ENCODE measurements around the gene CBX4. TPM values are rescaled to one million over a fixed set of nuclear protein-coding genes. Genes with fewer than 3 reads are reported as not detected.

The CBX4 gene
- polyA plus RNA-seq, 1 donor (not counting 4 experiments of a cell fraction or from before 2014, with no cell fraction given), result 7.0 TPM

DNA sequence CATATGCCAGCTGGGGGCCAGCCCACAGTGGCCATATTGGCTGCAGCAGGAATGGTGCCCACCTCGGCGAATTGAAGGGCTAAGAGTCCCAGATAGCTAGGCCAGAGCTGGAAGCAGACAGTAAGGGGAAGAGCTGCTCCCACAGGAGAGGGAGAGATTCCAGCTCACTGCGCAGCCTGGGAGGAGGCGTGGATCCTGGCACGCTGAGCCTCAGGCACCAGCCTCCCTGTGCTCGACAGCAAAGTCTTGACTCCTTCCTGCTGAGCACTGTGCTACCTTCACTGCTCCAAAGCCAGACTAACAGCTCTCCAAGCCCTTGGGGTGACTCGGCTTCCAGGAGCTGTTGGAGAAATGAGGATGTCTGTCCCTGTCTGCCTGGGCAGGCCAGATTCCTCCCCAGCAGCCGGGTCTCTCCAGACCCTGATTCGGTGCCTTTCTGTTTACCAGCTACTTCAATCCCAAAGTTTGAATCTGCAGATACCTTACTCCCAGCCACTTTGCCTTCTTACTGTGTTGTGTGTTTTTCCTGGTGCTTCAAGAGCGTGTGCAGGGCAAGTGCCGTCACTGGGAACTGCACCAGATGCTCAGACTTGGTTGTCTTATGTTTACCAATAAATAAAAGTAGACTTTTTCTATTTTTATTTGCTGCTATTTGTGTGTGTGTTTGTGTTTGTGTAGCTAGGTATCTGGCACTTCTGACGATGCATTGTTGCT is 52.2 kb downstream of the CBX4 start:
- Histone ChIP-seq H3K79me2 (ENCODE audit: control insufficient read depth, insufficient read depth, low read length) (no peaks in the 10 kb centered on the region), H3K4me3 (ENCODE audit: control insufficient read depth in 2 of 3, extremely low read depth in 1 of 3, insufficient read depth in 2 of 3, low read depth in 1 of 3, low read length in 3 of 3) (no peak overlapping the region), H3K9ac (ENCODE audit: control insufficient read depth, extremely low read depth, insufficient read depth, low read length) (no peak overlapping the region), H3K27ac (ENCODE audit: control insufficient read depth, insufficient read depth, low read length) (no peak overlapping the region), H4K20me1 (ENCODE audit: control insufficient read depth, extremely low read depth, insufficient read depth, low read length) (no peaks in the 10 kb centered on the region), H3K4me1 (ENCODE audit: control insufficient read depth, extremely low read depth, insufficient read depth, low read length) (peaks cover 4% of the 10 kb centered on the region), H3K9me3 (ENCODE audit: control insufficient read depth, low read depth, low read length) (no peaks in the 10 kb centered on the region), H3K4me2 (ENCODE audit: control insufficient read depth, extremely low read depth, insufficient read depth, low read depth, low read length) (no peak overlapping the region), H2AFZ (ENCODE audit: control insufficient read depth, low read length) (no peak overlapping the region), H3K27me3 (ENCODE audit: control insufficient read depth, extremely low read depth, insufficient read depth, low read length) (peaks cover 47% of the 10 kb centered on the region), H3K9me1 (ENCODE audit: control insufficient read depth, extremely low read depth, insufficient read depth, low read length) (no peaks in the 10 kb centered on the region), H3K36me3 (ENCODE audit: control insufficient read depth in 2 of 2, extremely low read depth in 1 of 2, insufficient read depth in 2 of 2, low read length in 2 of 2) (no peaks in the 10 kb centered on the region)
- dilution Hi-C loops (cut with MboI; ENCODE audit: extremely low pct_ligation_motif_present, low sequenced_read_pairs), result no loop called here
- TF ChIP-seq EZH2 (IDR thresholded peaks at IDR 0.05; ENCODE audit: low read length), result no peak
- TF ChIP-seq, protein P1, sequence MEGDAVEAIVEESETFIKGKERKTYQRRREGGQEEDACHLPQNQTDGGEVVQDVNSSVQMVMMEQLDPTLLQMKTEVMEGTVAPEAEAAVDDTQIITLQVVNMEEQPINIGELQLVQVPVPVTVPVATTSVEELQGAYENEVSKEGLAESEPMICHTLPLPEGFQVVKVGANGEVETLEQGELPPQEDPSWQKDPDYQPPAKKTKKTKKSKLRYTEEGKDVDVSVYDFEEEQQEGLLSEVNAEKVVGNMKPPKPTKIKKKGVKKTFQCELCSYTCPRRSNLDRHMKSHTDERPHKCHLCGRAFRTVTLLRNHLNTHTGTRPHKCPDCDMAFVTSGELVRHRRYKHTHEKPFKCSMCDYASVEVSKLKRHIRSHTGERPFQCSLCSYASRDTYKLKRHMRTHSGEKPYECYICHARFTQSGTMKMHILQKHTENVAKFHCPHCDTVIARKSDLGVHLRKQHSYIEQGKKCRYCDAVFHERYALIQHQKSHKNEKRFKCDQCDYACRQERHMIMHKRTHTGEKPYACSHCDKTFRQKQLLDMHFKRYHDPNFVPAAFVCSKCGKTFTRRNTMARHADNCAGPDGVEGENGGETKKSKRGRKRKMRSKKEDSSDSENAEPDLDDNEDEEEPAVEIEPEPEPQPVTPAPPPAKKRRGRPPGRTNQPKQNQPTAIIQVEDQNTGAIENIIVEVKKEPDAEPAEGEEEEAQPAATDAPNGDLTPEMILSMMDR (optimal IDR thresholded peaks at IDR 0.05 in 1 of 3, IDR thresholded peaks at IDR 0.05 in 1 of 3, conservative IDR thresholded peaks at IDR 0.05 in 1 of 3; ENCODE audit: extremely low read depth in 1 of 3, insufficient read depth in 2 of 3, low read length in 3 of 3), result no peak
- no peak for FAIRE-seq
- DNase-seq (ENCODE audit: low read depth, low spot score), result no peak

DNA sequence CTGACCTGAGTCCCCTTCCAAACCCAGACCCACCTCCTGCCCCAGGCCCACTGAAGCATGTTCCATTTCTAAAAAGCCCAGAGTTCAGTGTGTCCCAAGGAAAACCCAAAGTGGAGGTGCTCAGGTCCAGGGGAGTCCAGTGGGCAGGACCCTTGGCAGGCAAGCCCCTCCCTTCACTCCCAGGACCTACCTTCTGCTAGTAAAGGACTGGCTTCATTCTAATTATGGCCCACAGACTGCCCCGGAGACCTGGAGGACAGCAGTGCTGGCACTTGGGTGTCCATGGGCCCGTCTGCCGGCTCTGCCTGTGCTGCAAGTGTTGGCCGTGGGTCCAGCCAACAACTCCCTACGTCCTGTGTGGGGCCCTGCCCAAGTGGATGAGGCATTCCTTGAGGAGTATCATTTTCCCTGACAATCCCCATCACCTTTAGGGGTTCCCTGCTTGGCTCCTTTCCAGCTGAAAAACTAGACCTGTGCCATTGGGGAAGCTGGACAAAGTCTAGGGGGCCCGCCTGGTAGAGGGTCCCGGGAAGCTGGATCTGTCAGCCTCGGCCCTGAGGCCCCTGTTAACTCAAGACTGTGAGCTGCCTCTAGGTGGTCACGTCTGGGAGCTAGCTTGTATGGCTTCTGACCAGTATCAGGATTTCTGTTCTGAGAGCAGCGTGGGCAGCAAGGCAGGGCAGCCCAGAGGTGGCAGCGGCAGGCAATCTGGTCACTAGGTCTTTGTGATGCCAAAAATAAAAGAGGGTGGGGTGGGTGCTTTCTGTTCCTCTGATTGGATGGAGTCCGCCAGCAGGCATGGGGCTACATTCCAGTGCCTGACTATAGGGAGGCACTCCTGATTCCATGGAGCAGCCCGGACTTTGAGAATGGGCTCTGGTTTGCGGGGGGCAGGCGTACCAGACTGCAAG is 53.1 kb downstream of the CBX4 start:
- H3K79me2 ChIP-seq (ENCODE audit: control insufficient read depth, insufficient read depth, low read length), result no peaks in the 10 kb centered on the region
- no peak for DNase-seq (ENCODE audit: low read depth, low spot score)
- peaks cover 38% of the 10 kb centered on the region for H3K27me3 ChIP-seq (ENCODE audit: control insufficient read depth, extremely low read depth, insufficient read depth, low read length)
- no peaks in the 10 kb centered on the region for H4K20me1 ChIP-seq (ENCODE audit: control insufficient read depth, extremely low read depth, insufficient read depth, low read length)
- H3K36me3 ChIP-seq (ENCODE audit: control insufficient read depth in 2 of 2, extremely low read depth in 1 of 2, insufficient read depth in 2 of 2, low read length in 2 of 2), result no peaks in the 10 kb centered on the region
- FAIRE-seq, result no peak
- H3K9ac ChIP-seq (ENCODE audit: control insufficient read depth, extremely low read depth, insufficient read depth, low read length), result no peak overlapping the region
- no peaks in the 10 kb centered on the region for H3K9me1 ChIP-seq (ENCODE audit: control insufficient read depth, extremely low read depth, insufficient read depth, low read length)
- H2AFZ ChIP-seq (ENCODE audit: control insufficient read depth, low read length), result no peak overlapping the region
- TF ChIP-seq EZH2 (IDR thresholded peaks at IDR 0.05; ENCODE audit: low read length), result no peak
- TF ChIP-seq, protein P1 (optimal IDR thresholded peaks at IDR 0.05 in 1 of 3, IDR thresholded peaks at IDR 0.05 in 1 of 3, conservative IDR thresholded peaks at IDR 0.05 in 1 of 3; ENCODE audit: extremely low read depth in 1 of 3, insufficient read depth in 2 of 3, low read length in 3 of 3), result no peak
- H3K4me1 ChIP-seq (ENCODE audit: control insufficient read depth, extremely low read depth, insufficient read depth, low read length), result no peaks in the 10 kb centered on the region
- H3K27ac ChIP-seq (ENCODE audit: control insufficient read depth, insufficient read depth, low read length), result no peak overlapping the region
- dilution Hi-C loops (cut with MboI; ENCODE audit: extremely low pct_ligation_motif_present, low sequenced_read_pairs), result no loop called here
- no peak overlapping the region for H3K4me3 ChIP-seq (ENCODE audit: control insufficient read depth in 2 of 3, extremely low read depth in 1 of 3, insufficient read depth in 2 of 3, low read depth in 1 of 3, low read length in 3 of 3)
- H3K4me2 ChIP-seq (ENCODE audit: control insufficient read depth, extremely low read depth, insufficient read depth, low read depth, low read length), result no peak overlapping the region
- H3K9me3 ChIP-seq (ENCODE audit: control insufficient read depth, low read depth, low read length), result no peaks in the 10 kb centered on the region

All from keratinocyte (primary cell).